KMS-11 (cell line): Measurements from ENCODE around the gene FKBP6.
"Not testable (repeated sequence)": the region's sequence is repeated elsewhere in the genome, so short reads cannot be mapped to it uniquely, and the experiment has no call there.

Experiments used
- H2AFZ ChIP-seq: fragments of 200-600 bp; sonication (generic); 2 replicates; pipeline ENCODE4 v1.6.1; 2016; ENCODE audit warnings: antibody characterized with exemption, mixed run types, low read depth
- H3K27ac ChIP-seq: fragments of 200-600 bp; sonication (generic); 2 replicates; pipeline ENCODE4 v1.6.1; 2016; ENCODE audit warnings: mild to moderate bottlenecking, mixed run types
- H3K27me3 ChIP-seq: fragments of 200-600 bp; sonication (generic); 2 replicates; pipeline ENCODE4 v1.6.1; 2017; ENCODE audit warnings: mild to moderate bottlenecking, low read depth, mixed run types, moderate library complexity; ENCODE audit not compliant: insufficient read depth
- H3K36me3 ChIP-seq: fragments of 200-600 bp; sonication (generic); 2 replicates; pipeline ENCODE4 v1.6.1; 2017; ENCODE audit warnings: mild to moderate bottlenecking, mixed run types; ENCODE audit not compliant: insufficient read depth
- H3K4me1 ChIP-seq: fragments of 200-600 bp; sonication (generic); 2 replicates; pipeline ENCODE4 v1.6.1; 2016; ENCODE audit warnings: mild to moderate bottlenecking, low read depth, mixed run types; ENCODE audit not compliant: poor library complexity, severe bottlenecking
- H3K4me2 ChIP-seq: fragments of 200-600 bp; sonication (generic); 2 replicates; pipeline ENCODE4 v1.7.0; 2016; ENCODE audit warnings: mild to moderate bottlenecking, mixed run types
- H3K4me3 ChIP-seq: fragments of 200-600 bp; sonication (generic); IDR thresholded peaks from 2 replicates; pipeline ENCODE4 v1.6.1; 2017; ENCODE audit warnings: low read depth, low read length, mixed read lengths; ENCODE audit not compliant: insufficient read depth
- H3K79me2 ChIP-seq: fragments of 200-600 bp; sonication (generic); 2 replicates; pipeline ENCODE4 v1.6.1; 2016; ENCODE audit warnings: low read depth, mixed run types; ENCODE audit not compliant: insufficient read depth
- H3K9ac ChIP-seq: fragments of 200-600 bp; sonication (generic); 2 replicates; pipeline ENCODE4 v1.6.1; 2016; ENCODE audit warnings: mild to moderate bottlenecking, mixed run types
- H4K20me1 ChIP-seq: fragments of 200-600 bp; sonication (generic); 2 replicates; pipeline ENCODE4 v1.6.1; 2016; ENCODE audit warnings: mild to moderate bottlenecking, mixed run types; ENCODE audit not compliant: insufficient read depth
- TF ChIP-seq, protein P1 (sequence below): fragments of 200-600 bp; sonication (generic); conservative IDR thresholded peaks from 2 replicates; pipeline ENCODE4 v1.6.1; 2017; ENCODE audit warnings: low read depth, mild to moderate bottlenecking, antibody characterized with exemption, low read length, moderate library complexity, mixed read lengths

The FKBP6 gene

DNA sequence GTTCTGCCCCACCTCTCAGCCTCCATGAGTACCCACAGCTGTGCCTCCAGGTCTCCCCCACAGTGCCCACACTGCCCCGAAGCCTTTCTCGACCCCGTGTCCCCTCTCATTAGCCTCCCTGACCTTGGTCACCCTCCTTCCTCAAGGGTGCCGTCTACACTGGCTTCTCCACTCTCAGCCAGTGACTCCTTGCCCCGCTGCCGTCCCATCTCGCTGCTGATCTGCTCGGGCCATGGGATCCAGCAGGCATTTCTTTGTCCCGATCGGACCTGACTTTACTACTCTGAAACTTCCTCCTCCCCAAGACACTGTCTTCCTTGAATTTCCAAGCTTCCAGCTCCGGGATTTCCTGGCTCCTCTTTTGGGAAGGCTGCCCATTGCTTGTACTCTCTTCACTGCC, 31.3 kb downstream of the FKBP6 start:
- no peaks in the 10 kb centered on the region for H3K79me2 ChIP-seq
- no peak overlapping the region for H3K4me3 ChIP-seq
- no peaks in the 10 kb centered on the region for H3K27me3 ChIP-seq
- no peaks in the 10 kb centered on the region for H3K4me1 ChIP-seq
- no peak overlapping the region for H3K9ac ChIP-seq
- no peaks in the 10 kb centered on the region for H4K20me1 ChIP-seq
- no peak overlapping the region for H3K4me2 ChIP-seq
- TF ChIP-seq, protein P1, sequence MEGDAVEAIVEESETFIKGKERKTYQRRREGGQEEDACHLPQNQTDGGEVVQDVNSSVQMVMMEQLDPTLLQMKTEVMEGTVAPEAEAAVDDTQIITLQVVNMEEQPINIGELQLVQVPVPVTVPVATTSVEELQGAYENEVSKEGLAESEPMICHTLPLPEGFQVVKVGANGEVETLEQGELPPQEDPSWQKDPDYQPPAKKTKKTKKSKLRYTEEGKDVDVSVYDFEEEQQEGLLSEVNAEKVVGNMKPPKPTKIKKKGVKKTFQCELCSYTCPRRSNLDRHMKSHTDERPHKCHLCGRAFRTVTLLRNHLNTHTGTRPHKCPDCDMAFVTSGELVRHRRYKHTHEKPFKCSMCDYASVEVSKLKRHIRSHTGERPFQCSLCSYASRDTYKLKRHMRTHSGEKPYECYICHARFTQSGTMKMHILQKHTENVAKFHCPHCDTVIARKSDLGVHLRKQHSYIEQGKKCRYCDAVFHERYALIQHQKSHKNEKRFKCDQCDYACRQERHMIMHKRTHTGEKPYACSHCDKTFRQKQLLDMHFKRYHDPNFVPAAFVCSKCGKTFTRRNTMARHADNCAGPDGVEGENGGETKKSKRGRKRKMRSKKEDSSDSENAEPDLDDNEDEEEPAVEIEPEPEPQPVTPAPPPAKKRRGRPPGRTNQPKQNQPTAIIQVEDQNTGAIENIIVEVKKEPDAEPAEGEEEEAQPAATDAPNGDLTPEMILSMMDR: no peak
- no peaks in the 10 kb centered on the region for H3K36me3 ChIP-seq
- no peak overlapping the region for H3K27ac ChIP-seq
- no peak overlapping the region for H2AFZ ChIP-seq

- no peaks in the 10 kb centered on the region for H3K4me1 ChIP-seq
- H4K20me1 ChIP-seq: no peaks in the 10 kb centered on the region
- no peaks in the 10 kb centered on the region for H3K36me3 ChIP-seq
- H3K4me3 ChIP-seq: no peak overlapping the region
- no peak overlapping the region for H3K4me2 ChIP-seq
- H3K27ac ChIP-seq: no peak overlapping the region
- H2AFZ ChIP-seq: no peak overlapping the region
- no peaks in the 10 kb centered on the region for H3K79me2 ChIP-seq
- no peak overlapping the region for H3K9ac ChIP-seq
- TF ChIP-seq, protein P1: no peak
- H3K27me3 ChIP-seq: no peaks in the 10 kb centered on the region
These were observed 31.9 kb downstream of the FKBP6 start for GRCh38 chr7:73359746-73360375.

GRCh38 chr7:73360590-73360989, 32.6 kb downstream of the FKBP6 start:
- H3K36me3 ChIP-seq, H2AFZ ChIP-seq, H3K27me3 ChIP-seq, H3K27ac ChIP-seq, H3K9ac ChIP-seq, H4K20me1 ChIP-seq, H3K79me2 ChIP-seq, H3K4me3 ChIP-seq, H3K4me2 ChIP-seq, H3K4me1 ChIP-seq: not testable (repeated sequence)

DNA sequence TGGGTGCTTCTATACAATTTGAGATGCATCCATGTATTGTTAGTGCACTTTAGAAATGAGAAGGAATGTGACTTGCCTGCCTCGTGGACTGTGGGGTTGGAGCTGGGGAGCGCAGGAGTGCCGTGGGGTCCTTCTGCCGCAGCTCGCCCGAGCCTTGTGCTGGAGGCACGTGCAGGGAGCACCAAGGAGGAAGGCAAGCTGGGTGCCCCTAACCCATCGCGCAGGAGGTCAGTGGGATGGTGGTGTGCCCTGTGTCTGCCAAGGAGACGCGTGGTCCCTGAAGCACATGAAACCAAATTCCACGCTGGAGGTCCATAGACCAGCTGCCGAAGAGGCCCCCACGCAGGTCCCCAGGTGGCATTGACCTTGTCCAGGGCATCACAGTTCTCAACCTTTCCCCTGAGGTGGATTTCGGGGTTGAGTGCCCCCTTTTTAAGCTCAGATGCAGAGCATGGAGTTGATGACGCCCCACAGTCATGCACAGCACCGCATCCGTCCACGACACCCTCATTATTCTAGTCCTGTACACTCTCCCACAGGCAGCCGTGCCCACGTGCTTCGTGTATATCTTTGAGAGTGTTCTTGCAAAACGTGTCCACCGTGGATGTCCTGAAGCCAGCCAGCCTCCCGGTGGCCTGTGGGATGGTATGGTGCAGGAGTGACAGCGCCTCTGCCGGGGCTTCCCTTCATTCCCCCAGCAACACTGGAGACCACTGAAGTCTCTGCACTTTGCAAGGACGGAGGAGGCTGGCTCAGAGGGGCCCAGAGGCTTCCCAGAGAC, 35.5 kb downstream of the FKBP6 start:
- H3K4me3 ChIP-seq: no peak overlapping the region
- H3K79me2 ChIP-seq: no peaks in the 10 kb centered on the region
- no peak overlapping the region for H3K9ac ChIP-seq
- TF ChIP-seq, protein P1: no peak
- H3K36me3 ChIP-seq: no peaks in the 10 kb centered on the region
- no peak overlapping the region for H2AFZ ChIP-seq
- no peak overlapping the region for H3K4me2 ChIP-seq
- no peaks in the 10 kb centered on the region for H3K4me1 ChIP-seq
- H4K20me1 ChIP-seq: no peaks in the 10 kb centered on the region
- H3K27ac ChIP-seq: no peak overlapping the region
- no peaks in the 10 kb centered on the region for H3K27me3 ChIP-seq
